Central memory CD4-positive, alpha-beta T cell (primary cell): ENCODE data around the gene TPI1.
"Not testable (repeated sequence)": the region's sequence is repeated elsewhere in the genome, so short reads cannot be mapped to it uniquely, and the experiment has no call there.

Source experiments
- DNase-seq: peaks from one replicate; pipeline ENCODE4 v3.0.0; 2022

Gene TPI1

DNA sequence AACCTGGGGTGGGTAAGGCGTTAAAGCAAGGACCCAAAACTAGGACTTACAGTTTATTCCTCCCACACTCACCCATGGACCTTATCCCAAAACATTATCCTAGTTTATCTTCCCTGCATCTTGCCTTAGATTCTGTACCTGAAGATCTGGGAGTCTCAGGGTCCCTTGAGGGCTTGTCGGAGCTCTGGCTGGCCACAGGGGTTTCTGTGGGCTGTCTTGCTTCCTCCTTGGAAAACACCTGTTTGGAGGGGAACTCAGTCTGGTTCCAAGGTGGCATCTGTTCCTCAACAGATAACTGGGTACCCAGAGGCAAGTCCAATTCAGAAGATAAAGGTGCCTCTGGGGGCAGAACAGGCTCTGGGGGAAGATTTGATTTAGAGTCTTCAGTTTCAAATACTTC, 17.9 kb upstream of the TPI1 start:
- no peak for DNase-seq

DNA sequence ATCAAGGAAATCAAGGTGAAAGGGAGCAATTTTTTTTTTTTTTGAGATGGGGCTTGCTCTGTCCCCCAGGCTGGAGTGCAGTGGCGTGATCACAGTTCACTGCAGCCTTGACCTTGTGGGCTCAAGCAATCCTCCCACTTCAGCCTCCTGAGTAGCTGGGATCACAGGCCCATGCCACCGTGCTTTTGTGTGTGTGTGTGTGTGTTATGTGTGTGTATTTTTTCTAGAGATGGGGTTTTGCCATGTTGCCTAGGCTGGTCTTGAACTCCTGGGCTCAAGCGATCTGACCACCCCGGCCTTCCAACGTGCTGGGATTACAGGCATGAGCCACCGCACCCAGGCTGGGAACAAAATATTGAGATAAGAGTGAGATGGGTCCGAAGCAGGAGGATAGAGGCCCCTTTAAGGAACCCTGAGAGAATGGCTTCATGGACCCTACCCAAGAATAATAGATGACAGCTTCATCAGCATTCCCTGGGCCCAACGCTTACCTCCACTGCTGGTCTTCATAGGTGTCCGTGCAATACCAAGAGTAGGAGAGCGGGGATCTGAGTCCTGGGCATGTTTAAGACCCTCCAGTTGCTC, 17.3 kb upstream of the TPI1 start:
- no peak for DNase-seq

DNA sequence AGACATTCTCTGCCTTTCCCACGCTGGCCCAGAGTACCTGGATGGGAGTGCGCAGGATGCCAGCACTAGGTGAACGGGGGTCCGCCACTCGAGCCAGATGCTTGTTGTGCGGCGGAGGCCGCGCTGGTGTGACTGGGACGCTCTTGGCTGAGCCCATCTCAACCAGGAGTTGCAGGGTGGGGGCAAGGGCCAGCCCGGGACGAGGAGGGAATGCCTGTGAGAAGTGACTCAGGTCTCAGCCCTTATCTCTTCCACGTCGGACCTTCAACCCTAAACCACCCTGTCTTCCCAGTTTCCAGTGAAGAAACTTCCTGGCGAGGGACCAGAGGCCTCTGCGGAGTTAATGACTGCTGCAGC, 16.6 kb upstream of the TPI1 start:
- DNase-seq = no peak

DNA sequence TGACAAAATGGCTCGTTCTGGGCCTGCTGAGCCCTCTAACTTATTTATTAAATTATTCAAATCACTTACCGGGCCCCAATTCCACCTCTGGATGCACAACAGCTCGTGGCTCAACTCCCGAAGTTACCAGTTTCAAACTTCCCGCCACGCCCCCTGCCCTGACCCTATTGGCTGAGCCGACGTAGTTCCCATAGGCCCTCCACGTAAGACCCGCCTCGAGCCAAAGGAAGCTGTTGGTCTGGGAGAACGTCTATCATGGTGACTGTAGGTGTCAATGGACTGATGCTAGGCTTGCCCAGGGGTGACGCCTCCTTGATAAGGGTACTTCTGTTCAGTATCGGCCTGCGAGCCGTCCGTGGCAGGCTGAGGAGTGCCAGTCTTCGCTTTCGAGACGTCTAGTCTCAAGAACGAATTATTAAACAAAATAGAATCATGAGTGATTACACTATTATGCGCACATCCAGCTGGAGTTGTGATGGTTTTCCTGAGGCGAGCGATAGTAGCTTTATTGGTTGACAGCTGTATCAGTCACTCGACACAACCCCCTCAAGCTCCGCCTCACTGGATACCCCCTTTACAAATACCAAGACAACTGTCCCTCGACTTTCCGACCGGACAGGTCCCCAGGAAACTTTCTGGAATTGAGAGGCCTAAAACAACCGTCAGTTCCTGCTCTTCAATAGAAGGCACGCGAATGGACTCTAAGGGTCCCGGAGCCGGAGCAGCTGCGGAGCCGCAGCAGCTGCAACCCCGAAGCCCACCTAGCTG, 16.0 kb upstream of the TPI1 start, which contains the start of gene CDCA3:
Gene CDCA3, minus strand, starts transcription at position 134 of the 768 bp plus-strand sequence. CDS start 334 bp downstream, outside the sequence.
- DNase-seq = peak; percentile 92

DNA sequence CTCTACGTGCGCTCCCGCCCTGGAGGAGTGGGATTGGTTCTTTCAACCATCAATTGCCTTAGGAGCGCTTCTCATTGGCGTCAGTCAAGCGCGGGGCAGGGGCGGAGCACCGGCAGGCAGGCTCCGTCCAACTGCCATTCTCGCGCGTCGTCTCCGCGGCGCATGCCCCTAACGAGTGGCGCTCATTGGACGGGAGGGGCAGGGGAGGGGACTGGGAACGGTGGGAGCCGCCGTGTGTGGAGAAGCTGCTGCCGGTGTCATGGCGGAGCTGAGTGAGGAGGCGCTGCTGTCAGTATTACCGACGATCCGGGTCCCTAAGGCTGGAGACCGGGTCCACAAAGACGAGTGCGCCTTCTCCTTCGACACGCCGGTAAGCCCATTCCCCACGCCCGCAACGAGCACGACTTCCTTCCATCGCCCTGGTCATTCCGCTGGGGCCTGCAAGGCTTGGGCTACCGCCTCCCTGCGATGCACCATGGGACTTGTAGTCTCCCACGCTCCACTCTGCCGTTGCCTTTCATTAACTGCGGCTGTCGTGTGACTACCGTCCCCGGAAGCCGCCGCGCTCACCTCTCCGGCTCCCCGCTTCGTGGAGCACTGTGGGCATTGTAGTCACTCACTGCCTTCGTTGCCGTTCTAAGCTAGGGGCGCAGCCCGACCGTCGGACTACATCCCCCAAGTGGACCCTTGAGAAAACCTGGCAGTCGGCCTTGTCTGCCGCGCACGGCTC, 15.2 kb upstream of the TPI1 start, which contains the start of gene USP5:
Gene USP5, plus strand, starts transcription at position 230 of the 730 bp plus-strand sequence. Its CDS starts 30 bp downstream, at position 260.
- DNase-seq = peak; percentile 99

DNA sequence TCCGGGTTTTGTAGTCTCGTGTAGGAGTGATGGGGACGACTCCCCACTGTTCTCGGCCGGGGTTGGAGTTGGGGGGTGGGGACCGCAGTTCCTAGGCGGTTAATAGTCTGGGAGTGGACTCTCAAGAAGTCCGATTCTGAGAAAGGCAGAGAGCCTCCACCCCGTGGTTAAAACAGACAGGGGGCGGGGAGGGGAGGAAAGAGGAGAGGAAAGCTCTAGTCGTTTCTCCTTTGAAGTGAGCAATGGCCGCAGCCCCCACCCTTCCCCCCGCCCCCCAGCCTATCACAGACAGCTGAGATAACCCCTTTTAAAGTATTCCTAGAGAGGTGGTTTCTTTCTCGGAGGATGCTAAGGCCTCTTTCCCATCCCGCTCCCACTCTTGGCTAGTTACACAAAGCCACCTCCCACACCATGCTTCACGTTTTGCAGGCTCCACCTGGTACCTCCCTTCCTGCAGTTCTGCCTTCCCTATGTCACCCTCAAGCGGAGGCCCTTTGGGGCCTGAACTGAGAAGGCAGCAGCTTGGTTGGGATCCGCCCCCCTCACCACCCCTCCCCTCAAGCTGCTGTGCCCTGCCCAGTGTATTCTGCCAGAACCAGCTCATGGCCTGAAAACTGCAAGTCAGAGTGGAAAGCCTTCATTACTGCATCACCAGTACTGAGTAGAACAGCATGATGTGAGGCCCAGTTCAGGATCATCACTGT, 14.5 kb upstream of the TPI1 start:
- peak; percentile 59 for DNase-seq

DNA sequence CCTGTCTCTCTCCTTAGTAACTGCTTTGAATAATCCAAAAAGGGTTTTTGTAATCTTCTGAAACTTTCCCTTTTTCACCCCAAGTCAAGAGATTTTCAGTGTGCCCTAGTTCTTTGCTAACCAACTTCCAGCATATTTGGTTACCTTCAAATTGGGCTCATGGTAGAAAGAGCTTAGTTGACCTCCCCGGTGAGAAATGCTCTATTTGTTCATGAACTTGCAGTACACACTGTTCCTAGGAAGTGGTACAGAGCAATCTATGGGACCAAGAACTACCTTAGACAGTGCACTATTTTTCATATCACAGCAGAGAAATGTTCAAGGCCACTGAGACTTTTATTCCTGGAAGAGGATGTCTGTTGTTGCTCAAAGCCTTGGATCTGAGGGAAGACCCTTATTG, 13.7 kb upstream of the TPI1 start:
- no peak for DNase-seq

DNA sequence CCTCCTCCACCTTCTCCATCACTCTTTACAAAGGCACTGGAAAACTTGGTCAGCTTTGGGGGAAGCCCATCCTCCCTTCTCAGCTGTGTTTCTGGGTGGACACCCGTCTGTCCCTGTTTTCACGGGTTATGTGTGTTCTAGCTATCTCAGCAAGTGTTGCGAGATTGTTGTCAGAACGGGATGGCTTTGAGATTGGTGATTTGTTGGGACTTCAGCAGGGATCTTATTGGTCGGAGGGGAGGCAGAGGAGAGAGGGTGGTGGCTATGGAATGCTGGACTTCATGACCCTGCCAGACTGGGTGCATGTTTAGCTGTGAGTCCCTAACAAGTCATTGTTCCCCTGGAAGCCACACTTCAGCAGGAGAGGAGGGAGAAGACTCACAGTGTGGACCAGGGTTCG, 13.3 kb upstream of the TPI1 start:
- no peak for DNase-seq

DNA sequence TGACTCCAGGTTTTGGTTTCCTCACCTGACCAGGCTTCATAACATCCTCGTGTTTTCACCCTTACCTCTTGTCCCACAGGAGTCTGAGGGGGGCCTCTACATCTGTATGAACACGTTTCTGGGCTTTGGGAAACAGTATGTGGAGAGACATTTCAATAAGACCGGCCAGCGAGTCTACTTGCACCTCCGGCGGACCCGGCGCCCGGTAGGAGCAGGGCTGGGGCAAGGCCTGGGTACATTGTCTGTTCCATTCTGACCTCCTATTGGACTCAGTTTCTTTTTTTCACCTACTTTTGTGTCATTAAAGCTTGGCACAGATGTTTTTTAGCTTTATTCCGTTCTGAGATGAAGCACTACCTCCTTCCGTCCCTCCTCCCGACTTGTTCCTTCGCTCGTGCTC, 12.0 kb upstream of the TPI1 start:
- DNase-seq = no peak

DNA sequence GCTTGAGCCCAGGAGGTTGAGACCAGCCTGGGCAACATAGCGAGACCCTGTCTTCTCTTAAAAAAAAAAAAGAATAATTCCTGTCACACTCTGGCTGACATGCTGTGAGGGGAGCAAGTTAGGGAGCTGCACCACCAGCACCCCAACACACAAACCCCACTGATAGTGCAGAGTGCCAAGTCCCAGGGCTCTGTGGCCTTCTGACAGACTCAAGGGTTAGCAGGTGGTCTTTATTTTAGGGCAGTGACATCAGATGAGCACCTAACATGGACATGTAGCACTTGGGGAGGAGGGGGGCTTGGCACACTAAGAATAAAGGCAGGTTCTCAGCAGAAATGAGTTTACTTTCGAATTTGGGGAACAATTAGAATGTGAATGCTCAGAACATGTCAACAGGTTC, 8.5 kb upstream of the TPI1 start:
- no peak for DNase-seq

DNA sequence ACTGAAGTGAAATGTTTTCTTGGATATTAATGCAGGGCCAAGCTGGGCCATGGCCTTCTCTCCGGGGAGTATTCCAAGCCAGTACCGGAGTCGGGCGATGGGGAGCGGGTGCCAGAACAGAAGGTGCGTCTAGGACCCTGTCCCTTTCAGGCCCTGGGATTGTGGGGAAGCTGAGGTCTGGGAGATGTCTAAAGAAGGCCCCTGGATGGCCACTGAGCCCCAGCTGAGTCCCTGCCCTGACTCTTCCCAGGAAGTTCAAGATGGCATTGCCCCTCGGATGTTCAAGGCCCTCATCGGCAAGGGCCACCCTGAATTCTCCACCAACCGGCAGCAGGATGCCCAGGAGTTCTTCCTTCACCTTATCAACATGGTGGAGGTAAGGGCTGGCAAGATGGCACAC, 7.2 kb upstream of the TPI1 start:
- DNase-seq = no peak

DNA sequence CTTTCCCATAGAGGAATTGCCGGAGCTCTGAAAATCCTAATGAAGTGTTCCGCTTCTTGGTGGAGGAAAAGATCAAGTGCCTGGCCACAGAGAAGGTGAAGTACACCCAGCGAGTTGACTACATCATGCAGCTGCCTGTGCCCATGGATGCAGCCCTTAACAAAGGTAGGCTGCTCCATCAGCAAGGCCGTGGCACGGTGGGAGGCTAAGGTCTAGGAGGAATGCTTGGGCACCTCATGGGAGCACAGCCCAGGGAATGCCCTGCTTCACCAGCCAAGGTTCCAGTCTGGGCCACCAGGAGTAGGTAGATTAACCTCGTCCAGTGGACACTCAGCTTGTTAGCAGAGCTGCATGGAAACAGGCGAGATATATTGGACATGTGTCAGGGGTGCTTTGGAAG, 6.4 kb upstream of the TPI1 start:
- DNase-seq = no peak

DNA sequence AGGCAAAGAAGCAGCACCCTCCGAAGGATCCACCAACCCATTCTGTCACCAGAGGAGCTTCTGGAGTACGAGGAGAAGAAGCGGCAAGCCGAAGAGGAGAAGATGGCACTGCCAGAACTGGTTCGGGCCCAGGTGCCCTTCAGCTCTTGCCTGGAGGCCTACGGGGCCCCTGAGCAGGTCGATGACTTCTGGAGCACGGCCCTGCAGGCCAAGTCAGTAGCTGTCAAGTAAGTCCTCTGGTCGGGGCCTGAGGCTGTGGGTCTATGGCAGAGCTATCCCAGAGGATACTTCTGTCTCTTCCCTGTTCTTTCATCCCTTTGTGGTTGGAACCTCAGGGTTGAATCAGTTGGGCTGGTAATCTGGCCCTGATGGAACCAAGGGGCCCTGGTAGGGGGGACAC, 5.9 kb upstream of the TPI1 start:
- DNase-seq = no peak

DNA sequence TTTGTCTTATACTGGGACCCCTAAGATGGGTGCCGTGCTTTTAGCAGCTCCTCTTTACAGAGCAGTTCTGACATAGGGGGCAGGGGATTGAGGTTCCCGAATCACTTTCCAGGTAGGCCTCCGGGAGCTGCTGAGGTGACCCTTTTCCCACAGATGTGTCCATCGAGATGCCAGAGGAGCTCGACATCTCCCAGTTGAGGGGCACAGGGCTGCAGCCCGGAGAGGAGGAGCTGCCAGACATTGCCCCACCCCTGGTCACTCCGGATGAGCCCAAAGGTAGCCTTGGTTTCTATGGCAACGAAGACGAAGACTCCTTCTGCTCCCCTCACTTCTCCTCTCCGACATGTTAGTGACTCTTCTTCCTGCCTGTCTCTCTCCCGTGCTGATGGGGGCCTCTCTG, 4.3 kb upstream of the TPI1 start:
- no peak for DNase-seq

DNA sequence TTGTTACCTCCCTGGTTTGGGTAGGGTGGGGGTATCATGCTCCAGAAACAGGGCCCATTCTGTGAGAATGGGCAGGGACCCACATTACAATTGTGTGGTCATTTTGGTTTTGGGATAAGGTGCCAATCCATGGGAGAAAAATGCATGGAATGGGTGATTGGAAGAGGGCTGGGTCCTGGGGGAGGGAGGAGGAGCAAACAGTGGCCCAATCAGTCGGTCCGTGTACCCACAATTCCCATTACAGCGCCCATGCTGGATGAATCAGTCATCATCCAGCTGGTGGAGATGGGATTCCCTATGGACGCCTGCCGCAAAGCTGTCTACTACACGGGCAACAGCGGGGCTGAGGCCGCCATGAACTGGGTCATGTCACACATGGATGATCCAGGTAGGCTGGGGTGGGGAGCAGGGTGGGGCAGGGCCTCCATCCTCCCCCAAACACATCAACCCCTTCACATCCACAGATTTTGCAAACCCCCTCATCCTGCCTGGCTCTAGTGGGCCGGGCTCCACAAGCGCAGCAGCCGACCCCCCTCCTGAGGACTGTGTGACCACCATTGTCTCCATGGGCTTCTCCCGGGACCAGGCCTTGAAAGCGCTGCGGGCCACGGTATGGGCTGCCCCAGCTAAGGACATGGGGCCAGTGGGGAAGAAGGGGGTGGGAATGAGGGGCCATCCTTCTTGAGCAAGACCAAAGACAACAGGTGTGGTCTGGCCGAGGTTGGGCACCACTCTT, 3.6 kb upstream of the TPI1 start:
- no peak for DNase-seq

DNA sequence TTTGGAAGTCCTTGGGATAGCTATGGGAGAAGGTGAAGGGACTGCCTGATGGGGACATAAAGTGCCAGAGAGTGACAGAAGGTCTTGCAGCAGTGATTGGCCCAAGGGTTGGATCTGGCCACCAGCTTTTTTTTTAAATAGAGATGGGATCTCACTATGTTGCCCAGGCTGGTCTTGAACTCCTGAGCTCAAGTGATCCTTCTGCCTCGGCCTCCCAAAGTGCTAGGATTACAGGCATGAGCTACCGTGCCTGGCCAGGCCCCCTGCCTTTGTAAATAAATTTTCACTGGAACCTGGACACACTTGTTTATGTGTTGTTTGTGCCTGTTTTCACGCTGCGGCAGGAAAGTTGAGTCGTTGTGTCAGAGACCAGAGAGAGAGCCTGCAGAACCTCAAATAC, 2.0 kb upstream of the TPI1 start:
- not testable (repeated sequence) for DNase-seq

DNA sequence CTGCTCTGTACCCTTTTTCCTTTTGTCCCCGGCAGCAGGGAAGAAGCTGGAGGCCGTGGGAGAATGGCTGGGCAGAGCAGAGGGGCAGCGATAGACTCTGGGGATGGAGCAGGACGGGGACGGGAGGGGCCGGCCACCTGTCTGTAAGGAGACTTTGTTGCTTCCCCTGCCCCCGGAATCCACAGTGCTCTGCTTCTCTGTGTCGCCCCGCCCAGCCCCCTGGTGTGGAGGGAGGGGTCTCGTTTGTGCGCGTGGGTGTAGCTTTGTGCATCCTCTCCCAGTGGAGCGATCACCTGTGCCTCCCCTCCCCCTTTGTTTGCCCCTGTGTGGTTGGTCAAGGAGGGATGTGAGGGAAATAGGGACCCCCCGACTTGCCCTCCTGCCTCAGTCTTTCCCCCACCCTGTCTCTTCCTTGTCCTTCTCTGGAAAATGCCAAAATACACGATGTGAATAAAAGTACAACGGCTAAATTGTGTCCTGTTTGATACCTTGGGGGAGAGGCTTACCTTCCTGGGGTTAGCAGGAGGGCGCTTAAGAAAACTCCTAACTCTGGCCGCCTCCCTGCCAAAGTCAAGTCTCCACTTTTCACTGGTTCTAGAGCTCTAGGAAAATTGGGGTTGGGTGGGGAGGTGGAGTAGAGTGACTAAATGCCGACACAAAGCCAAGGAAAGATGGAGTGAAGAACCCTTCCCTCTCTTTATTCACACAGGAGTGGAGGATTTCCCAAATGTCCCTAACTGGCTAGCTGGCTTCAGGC, 990 bp upstream of the TPI1 start:
- DNase-seq = no peak

DNA sequence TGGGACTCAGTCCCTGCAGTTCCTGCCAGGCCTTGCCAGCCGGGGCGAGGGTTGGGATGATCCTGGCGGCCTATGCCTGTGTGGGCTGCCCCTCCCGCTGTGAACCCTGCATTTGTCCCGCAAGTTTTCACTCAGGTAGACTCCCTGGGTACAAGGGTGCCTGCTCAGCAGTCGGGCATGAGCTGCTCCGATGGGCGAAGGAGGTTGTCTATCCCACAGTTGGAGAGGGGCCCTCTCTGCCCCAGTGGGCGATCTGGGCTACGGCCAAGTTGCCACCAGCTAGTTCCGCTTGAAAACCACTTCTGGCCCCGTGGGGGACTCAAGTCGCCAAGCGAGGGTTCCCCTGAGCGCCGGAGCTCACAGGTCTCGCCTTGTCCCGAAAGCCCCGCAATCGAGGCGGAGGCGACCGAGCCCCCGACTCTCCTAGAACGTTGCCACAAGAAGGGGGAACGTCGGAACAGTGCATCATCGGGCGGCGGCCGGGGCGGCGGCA, 365 bp upstream of the TPI1 start:
- no peak for DNase-seq

DNA sequence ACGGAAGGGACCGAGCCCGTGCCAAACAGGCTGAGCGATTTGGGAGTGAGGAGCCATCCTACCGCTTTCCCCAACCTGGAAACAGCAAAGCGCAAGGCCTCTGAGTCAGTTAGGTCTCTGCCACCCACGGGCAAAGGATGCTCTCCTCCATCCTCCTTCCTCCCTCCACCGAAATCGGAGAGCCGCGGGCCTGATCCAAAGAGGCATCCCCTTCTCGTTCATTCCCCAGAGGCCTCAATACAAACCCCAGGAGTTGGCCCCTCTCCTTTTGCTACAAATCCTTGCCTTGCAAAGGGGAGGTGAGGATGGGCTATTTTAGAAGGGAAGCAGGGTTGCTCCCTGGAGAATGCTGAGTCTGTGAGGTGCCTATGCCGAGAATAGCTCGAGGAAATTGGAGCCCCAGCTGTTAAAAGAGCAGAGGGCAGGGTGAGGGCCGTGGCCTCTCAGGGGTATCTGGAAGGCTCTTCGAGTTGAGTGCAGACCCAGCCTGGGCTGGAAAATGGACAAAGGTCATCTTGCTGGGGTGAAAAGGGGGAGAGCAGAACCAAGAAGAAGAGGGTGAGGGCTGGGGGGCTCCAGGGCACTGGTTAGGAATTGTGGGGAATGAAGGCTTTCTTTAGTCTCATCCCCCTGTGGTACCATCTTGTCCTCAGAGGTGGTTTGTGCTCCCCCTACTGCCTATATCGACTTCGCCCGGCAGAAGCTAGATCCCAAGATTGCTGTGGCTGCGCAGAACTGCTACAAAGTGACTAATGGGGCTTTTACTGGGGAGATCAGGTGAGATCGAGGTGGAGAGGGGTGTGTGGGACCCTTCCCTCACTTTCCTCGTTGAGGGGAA, 1.1 kb downstream of the TPI1 start:
- DNase-seq = no peak
